GM12874 (cell line): ENCODE measurements around the gene MAD2L1BP.

ENCODE experiments used
- CTCF ChIP-seq: IDR thresholded peaks from 2 replicates; pipeline ENCODE4 v1.5.1; 2011; ENCODE audit warnings: low read depth, mild to moderate bottlenecking, control low read depth, low read length, moderate library complexity; ENCODE audit not compliant: insufficient read depth

The MAD2L1BP gene

GRCh38 chr6:43676962-43677606 lies 41.4 kb downstream of the MAD2L1BP start:
- no peak for TF ChIP-seq CTCF

- TF ChIP-seq CTCF, result no peak
Measured at GRCh38 chr6:43677759-43678158, 42.1 kb downstream of the MAD2L1BP start.

GRCh38 chr6:43678341-43678740 lies 42.7 kb downstream of the MAD2L1BP start:
- TF ChIP-seq CTCF, result no peak

- no peak for TF ChIP-seq CTCF
Measured at GRCh38 chr6:43679057-43679456, 43.4 kb downstream of the MAD2L1BP start.

GRCh38 chr6:43680308-43681200 lies 44.9 kb downstream of the MAD2L1BP start:
- no peak for TF ChIP-seq CTCF

- no peak for TF ChIP-seq CTCF
Measured at GRCh38 chr6:43681303-43681702, 45.7 kb downstream of the MAD2L1BP start.

GRCh38 chr6:43682724-43683429 lies 47.2 kb downstream of the MAD2L1BP start:
- no peak for TF ChIP-seq CTCF
